WERI-Rb-1 (cell line): ENCODE measurements around the gene RAD51B.

Experiments used
- DNase-seq: peaks from one replicate; pipeline ENCODE4 v3.0.0-alpha.2; 2020
- H3K27ac ChIP-seq: fragments of 250-450 bp; sonication (Bioruptor Pico); 2 replicates; pipeline ENCODE4 v1.5.1; 2020; ENCODE audit warnings: mild to moderate bottlenecking, moderate library complexity
- H3K27me3 ChIP-seq: fragments of 250-450 bp; sonication (Bioruptor Pico); 2 replicates; pipeline ENCODE4 v1.5.1; 2021; ENCODE audit warnings: mild to moderate bottlenecking, low read depth, moderate library complexity; ENCODE audit not compliant: insufficient read depth, severe bottlenecking
- H3K36me3 ChIP-seq: fragments of 250-450 bp; sonication (Bioruptor Pico); 2 replicates; pipeline ENCODE4 v1.5.1; 2020; ENCODE audit warnings: mild to moderate bottlenecking, moderate library complexity
- H3K4me3 ChIP-seq: 2 replicates; pipeline ENCODE4 v1.5.1; 2011; ENCODE audit warnings: low read depth, mild to moderate bottlenecking, control low read depth, low read length
- H3K9me3 ChIP-seq: fragments of 250-450 bp; sonication (Bioruptor Pico); 2 replicates; pipeline ENCODE4 v1.5.1; 2021; ENCODE audit warnings: mild to moderate bottlenecking, moderate library complexity; ENCODE audit not compliant: severe bottlenecking
- CTCF ChIP-seq: IDR thresholded peaks from 2 replicates; pipeline ENCODE4 v1.5.1; 2011; ENCODE audit warnings: low read depth, mild to moderate bottlenecking, control low read depth, inconsistent platforms, low read length

The RAD51B gene

GRCh38 chr14:68340262-68340661, 520.7 kb downstream of the RAD51B start:
- no peak for DNase-seq
- no peaks in the 10 kb centered on the region for H3K9me3 ChIP-seq
- no peak for TF ChIP-seq CTCF
- H3K4me3 ChIP-seq = no peak overlapping the region
- no peak overlapping the region for H3K27ac ChIP-seq
- no peaks in the 10 kb centered on the region for H3K36me3 ChIP-seq
- H3K27me3 ChIP-seq = no peaks in the 10 kb centered on the region

- TF ChIP-seq CTCF = no peak
- no peak for DNase-seq
- Histone ChIP-seq H3K27ac (no peak overlapping the region), H3K36me3 (no peaks in the 10 kb centered on the region), H3K9me3 (no peaks in the 10 kb centered on the region), H3K27me3 (no peaks in the 10 kb centered on the region), H3K4me3 (no peak overlapping the region)
Observed at GRCh38 chr14:68341411-68342212, 522.0 kb downstream of the RAD51B start.

GRCh38 chr14:68342216-68342763, 522.7 kb downstream of the RAD51B start:
- no peak overlapping the region for H3K4me3 ChIP-seq
- no peak for TF ChIP-seq CTCF
- no peak overlapping the region for H3K27ac ChIP-seq
- no peaks in the 10 kb centered on the region for H3K27me3 ChIP-seq
- H3K9me3 ChIP-seq = no peaks in the 10 kb centered on the region
- H3K36me3 ChIP-seq = no peaks in the 10 kb centered on the region
- no peak for DNase-seq

- no peak overlapping the region for H3K27ac ChIP-seq
- no peak for TF ChIP-seq CTCF
- no peaks in the 10 kb centered on the region for H3K27me3 ChIP-seq
- H3K9me3 ChIP-seq = no peaks in the 10 kb centered on the region
- no peaks in the 10 kb centered on the region for H3K36me3 ChIP-seq
- no peak overlapping the region for H3K4me3 ChIP-seq
- no peak for DNase-seq
Observed at GRCh38 chr14:68343534-68344118, 524.0 kb downstream of the RAD51B start.

GRCh38 chr14:68345738-68346137, 526.2 kb downstream of the RAD51B start:
- no peaks in the 10 kb centered on the region for H3K9me3 ChIP-seq
- H3K4me3 ChIP-seq = no peak overlapping the region
- TF ChIP-seq CTCF = no peak
- no peaks in the 10 kb centered on the region for H3K36me3 ChIP-seq
- no peak overlapping the region for H3K27ac ChIP-seq
- no peaks in the 10 kb centered on the region for H3K27me3 ChIP-seq
- DNase-seq = no peak
